Stomach smooth muscle (tissue), 2 donors: ENCODE results near the gene MEF2D.
A peak's percentile ranks its signal among the peaks of the same experiment; 100 is the strongest.

Experiments used
- H3K27ac ChIP-seq: one replicate; pipeline ENCODE4 v1.7.0; 2013; ENCODE audit warnings: mild to moderate bottlenecking, low read length, inconsistent platforms
- H3K27me3 ChIP-seq, 2 donors: one replicate each; pipeline ENCODE4 v1.7.0; 2013; ENCODE audit warnings: low read length in 2 of 2; ENCODE audit not compliant: insufficient read depth in 2 of 2, control insufficient read depth in 1 of 2
- H3K36me3 ChIP-seq, 2 donors: one replicate each; pipeline ENCODE4 v1.7.0; 2013; ENCODE audit warnings: low read length in 2 of 2; ENCODE audit not compliant: control insufficient read depth in 2 of 2, insufficient read depth in 2 of 2
- H3K4me1 ChIP-seq: one replicate; pipeline ENCODE4 v1.7.0; 2013; ENCODE audit warnings: low read length; ENCODE audit not compliant: control insufficient read depth, insufficient read depth
- H3K4me3 ChIP-seq, 2 donors: one replicate each; pipeline ENCODE4 v1.7.0; 2013; ENCODE audit warnings: low read length in 2 of 2
- H3K9ac ChIP-seq, 2 donors: one replicate each; pipeline ENCODE4 v1.7.0; 2013; ENCODE audit warnings: low read length in 2 of 2, mild to moderate bottlenecking in 1 of 2
- H3K9me3 ChIP-seq, 2 donors: one replicate each; pipeline ENCODE4 v1.7.0; 2013; ENCODE audit warnings: low read length in 2 of 2; ENCODE audit not compliant: control insufficient read depth in 2 of 2
- donor health status: healthy.
- donor health status: Pancreatic carcinoma.

MEF2D gene

GRCh38 chr1:156461109-156461508, 39.5 kb downstream of the MEF2D start:
- Histone ChIP-seq H3K9me3 (no peaks in the 10 kb centered on the region), H3K27me3 (no peaks in the 10 kb centered on the region), H3K4me1 (peaks cover 48% of the 10 kb centered on the region), H3K4me3 (no peak overlapping the region), H3K36me3 (peaks cover 9 to 10% of the 10 kb centered on the region in 2 donors), H3K9ac (no peak overlapping the region), H3K27ac (peak overlapping the region; percentile 62)

DNA sequence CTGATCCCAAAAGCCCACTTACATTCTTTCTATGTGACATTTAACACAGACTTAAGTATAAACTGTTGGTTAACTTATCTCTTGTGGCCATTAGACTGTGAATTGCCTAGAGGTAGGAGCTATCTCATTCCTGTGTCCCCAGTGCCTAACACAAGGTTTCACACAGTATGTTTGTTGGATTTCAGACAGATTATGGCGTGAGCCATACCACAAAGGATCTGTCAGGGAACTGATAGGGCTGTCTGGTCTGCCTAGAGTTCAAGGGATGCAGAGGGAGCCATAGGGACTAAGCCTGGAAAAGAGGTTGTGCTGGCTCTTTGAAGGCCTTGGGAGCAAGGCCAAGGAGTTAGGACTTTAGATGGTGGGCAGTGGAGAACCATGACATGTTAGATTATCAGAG, 40.0 kb downstream of the MEF2D start:
- no peaks in the 10 kb centered on the region for H3K9me3 ChIP-seq
- no peak overlapping the region for H3K4me3 ChIP-seq
- peaks cover 45% of the 10 kb centered on the region for H3K4me1 ChIP-seq
- H3K9ac ChIP-seq: no peak overlapping the region
- peak overlapping the region; percentile 62 for H3K27ac ChIP-seq
- H3K27me3 ChIP-seq: no peaks in the 10 kb centered on the region
- peaks cover 4 to 7% of the 10 kb centered on the region in 2 donors for H3K36me3 ChIP-seq

GRCh38 chr1:156458181-156458503, 42.4 kb downstream of the MEF2D start:
- Histone ChIP-seq H3K9ac (no peak overlapping the region), H3K36me3 (no peaks in the 10 kb centered on the region), H3K4me1 (peaks cover 22% of the 10 kb centered on the region), H3K27ac (peak overlapping the region; percentile 100), H3K27me3 (no peaks in the 10 kb centered on the region), H3K9me3 (no peaks in the 10 kb centered on the region), H3K4me3 (no peak overlapping the region)

- no peaks in the 10 kb centered on the region for H3K9me3 ChIP-seq
- H3K4me3 ChIP-seq: peak overlapping the region; percentile 78 to 87
- H3K4me1 ChIP-seq: peaks cover 18% of the 10 kb centered on the region
- H3K36me3 ChIP-seq: no peaks in the 10 kb centered on the region
- peak overlapping the region; percentile 99 for H3K9ac ChIP-seq
- peak overlapping the region; percentile 100 for H3K27ac ChIP-seq
- no peaks in the 10 kb centered on the region for H3K27me3 ChIP-seq
These were observed 43.7 kb downstream of the MEF2D start for GRCh38 chr1:156456625-156457465.

DNA sequence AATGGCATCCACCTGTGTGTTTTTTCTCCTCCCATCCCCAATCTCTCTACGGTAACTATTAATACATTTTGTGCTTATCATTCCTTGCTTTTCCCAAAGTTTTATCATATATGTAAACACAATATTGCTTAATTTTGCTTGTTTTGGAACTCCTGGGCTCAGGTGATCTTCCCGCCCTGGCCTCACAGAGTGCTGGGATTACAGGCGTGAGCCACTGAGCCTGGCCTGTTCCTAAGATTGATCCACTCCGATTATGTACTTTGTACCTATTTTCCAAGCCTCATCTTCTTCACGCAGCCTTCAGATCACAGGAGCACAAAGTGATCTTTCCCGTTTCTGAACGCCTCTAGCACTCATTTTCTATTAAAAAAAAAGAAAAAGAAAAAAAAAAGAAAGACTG, 45.2 kb downstream of the MEF2D start:
- H3K27ac ChIP-seq: no peak overlapping the region
- no peak overlapping the region for H3K9ac ChIP-seq
- H3K4me1 ChIP-seq: peaks cover 18% of the 10 kb centered on the region
- H3K4me3 ChIP-seq: no peak overlapping the region
- H3K36me3 ChIP-seq: no peaks in the 10 kb centered on the region
- no peaks in the 10 kb centered on the region for H3K27me3 ChIP-seq
- no peaks in the 10 kb centered on the region for H3K9me3 ChIP-seq

DNA sequence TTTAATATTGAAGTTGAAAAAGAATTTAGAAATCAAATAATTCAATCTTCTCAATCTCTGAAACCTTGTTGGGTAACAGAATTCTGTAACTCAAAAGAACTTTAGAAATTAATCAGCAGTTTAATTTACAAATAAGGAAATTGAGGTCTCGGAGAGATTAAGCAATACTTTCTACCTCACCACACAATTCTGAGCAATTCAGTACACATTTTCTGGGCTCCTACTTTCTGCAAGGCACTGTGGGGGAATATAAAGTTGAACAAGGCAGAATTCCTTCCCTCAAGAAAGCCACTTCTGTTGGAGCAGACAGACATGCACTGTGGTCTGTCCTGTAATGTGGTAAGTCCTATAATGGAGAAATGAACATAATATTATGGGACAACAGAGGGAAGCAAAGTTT, 47.7 kb downstream of the MEF2D start:
- H3K9me3 ChIP-seq: no peaks in the 10 kb centered on the region
- H3K27ac ChIP-seq: no peak overlapping the region
- H3K27me3 ChIP-seq: no peaks in the 10 kb centered on the region
- H3K4me1 ChIP-seq: peaks cover 14% of the 10 kb centered on the region
- H3K36me3 ChIP-seq: no peaks in the 10 kb centered on the region
- H3K4me3 ChIP-seq: no peak overlapping the region
- H3K9ac ChIP-seq: no peak overlapping the region

DNA sequence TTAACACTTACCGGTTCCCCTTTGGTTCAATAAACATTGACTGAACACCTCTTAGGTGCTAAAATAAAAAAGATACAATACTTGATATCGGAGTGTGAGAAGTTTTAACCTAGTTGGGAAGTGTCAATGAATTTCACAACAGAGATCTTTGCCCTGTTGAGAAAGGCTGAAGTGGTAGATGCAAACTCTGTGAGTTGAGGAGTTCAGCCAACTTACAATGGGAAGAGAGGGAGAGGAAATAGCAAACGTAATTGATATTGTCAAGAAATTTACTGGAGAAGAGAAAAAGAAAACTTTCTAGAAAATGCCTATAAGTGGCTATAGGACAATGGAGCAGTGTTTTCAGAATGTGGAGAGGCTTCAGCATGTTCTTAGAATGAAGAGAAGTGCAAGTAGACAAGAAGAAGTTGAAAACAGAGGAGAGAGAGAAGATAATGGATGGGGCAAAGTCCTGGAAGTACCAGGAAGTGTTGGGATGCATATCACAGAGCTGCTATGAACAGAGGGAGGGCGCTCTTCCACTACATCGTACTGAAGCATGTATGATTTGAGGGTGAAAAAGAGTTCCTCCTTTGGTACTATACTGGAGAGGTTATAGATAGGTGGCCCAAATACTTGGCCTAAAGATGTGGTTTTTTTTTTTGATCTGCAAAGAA, 48.9 kb downstream of the MEF2D start:
- no peak overlapping the region for H3K4me3 ChIP-seq
- H3K27ac ChIP-seq: no peak overlapping the region
- H3K9ac ChIP-seq: no peak overlapping the region
- no peaks in the 10 kb centered on the region for H3K27me3 ChIP-seq
- H3K9me3 ChIP-seq: no peaks in the 10 kb centered on the region
- peaks cover 5% of the 10 kb centered on the region for H3K4me1 ChIP-seq
- no peaks in the 10 kb centered on the region for H3K36me3 ChIP-seq

GRCh38 chr1:156448134-156448967, 52.2 kb downstream of the MEF2D start:
- H3K9ac ChIP-seq: no peak overlapping the region
- no peaks in the 10 kb centered on the region for H3K4me1 ChIP-seq

DNA sequence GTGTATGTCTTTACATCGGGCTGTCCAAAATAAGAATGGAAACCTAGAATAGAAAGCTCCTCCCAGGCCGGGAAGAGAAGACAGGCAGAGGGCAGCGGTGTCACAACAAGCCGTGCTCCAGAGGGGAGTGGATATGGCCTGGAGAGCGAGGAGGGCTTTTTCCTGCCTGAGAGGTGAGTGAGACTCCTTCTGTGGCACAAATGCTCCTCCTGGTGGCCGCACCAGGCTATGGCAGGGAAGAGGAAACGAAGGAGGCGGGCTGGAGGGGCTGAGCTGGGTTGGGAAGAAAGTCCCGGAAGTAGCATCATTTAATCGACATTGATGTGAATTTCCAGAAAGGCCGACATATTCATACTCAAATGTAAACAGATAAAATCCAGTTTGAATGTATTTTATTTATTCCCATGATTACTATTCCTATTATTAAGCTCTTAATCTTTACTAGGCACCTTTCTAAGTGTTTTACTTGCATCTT, 54.7 kb downstream of the MEF2D start:
- Histone ChIP-seq H3K9ac (no peak overlapping the region), H3K9me3 (no peaks in the 10 kb centered on the region), H3K27ac (no peak overlapping the region), H3K36me3 (no peaks in the 10 kb centered on the region), H3K4me3 (no peak overlapping the region), H3K27me3 (peaks cover 17 to 22% of the 10 kb centered on the region in 2 donors), H3K4me1 (no peaks in the 10 kb centered on the region)

More at GRCh38 chr1:156448134-156448967, 52.2 kb downstream of the MEF2D start:
- Histone ChIP-seq H3K27ac (no peak overlapping the region), H3K4me3 (no peak overlapping the region), H3K9me3 (no peaks in the 10 kb centered on the region), H3K27me3 (peaks cover 3 to 4% of the 10 kb centered on the region in 2 donors), H3K36me3 (no peaks in the 10 kb centered on the region)

DNA sequence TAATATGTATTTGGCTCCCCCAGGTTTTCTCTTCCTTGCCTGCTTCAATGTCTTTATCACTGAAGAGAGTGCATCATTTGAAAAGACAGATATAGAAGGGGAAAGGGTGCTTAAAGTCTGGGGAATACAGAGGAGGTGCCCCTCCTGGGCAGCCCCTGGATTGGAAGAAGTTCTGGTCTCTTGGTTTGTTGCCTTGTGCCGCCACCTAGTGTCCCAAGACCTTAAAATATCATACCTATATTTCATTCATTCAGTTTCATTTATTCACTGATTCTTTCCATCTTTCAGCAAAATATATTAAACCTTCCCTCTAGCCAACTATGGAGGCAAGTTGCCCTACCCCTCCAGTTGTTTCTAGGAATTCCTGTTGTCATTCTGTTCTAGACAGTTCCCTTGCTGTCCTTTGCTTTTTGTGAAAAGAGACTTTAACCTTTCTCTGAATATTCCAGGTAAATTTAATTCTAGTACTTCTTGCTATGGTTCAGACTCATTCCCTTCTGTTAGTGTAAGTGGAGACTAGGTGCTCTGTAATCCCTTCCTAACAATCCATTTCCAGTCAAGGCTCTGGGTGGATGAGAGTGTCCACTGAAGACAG, 56.1 kb downstream of the MEF2D start:
- H3K27me3 ChIP-seq: peaks cover 28 to 30% of the 10 kb centered on the region in 2 donors

More for the DNA sequence above, 56.1 kb downstream of the MEF2D start:
- no peaks in the 10 kb centered on the region for H3K9me3 ChIP-seq
- H3K4me3 ChIP-seq: no peak overlapping the region
- no peaks in the 10 kb centered on the region for H3K36me3 ChIP-seq
- H3K27ac ChIP-seq: no peak overlapping the region
- H3K4me1 ChIP-seq: no peaks in the 10 kb centered on the region
- H3K9ac ChIP-seq: no peak overlapping the region
